HEK293 (cell line): ENCODE measurements around the gene TMEM184B.

ENCODE experiments used
- CTCF ChIA-PET: fragments of 350-600 bp; formaldehyde crosslinking; extraction: SDS; loops from one replicate; lab custom pipeline; 2021; ENCODE audit warnings: antibody characterized with exemption; lab: Yijun Ruan, JAX
- POLR2A ChIA-PET: fragments of 300-600 bp; formaldehyde crosslinking; extraction: SDS; loops from one replicate; lab custom pipeline; 2020; ENCODE audit warnings: antibody characterized with exemption, inconsistent platforms; lab: Yijun Ruan, JAX
- H3K27ac ChIP-seq: fragments of 200-500 bp; sonication (Bioruptor generic); 2 replicates; pipeline ENCODE4 v1.5.1; 2014; ENCODE audit warnings: low read depth, low read length, control low read depth, inconsistent platforms; ENCODE audit errors: extremely low read depth
- H3K36me3 ChIP-seq, 2 experiments: fragments of 200-500 bp in 1 of 2; sonication (Bioruptor generic) in 1 of 2; 1 replicate in 1 of 2; 2 replicates in 1 of 2; pipeline ENCODE4 v1.5.1; 2014 to 2017; ENCODE audit warnings: inconsistent platforms in 2 of 2, low read length in 2 of 2; ENCODE audit not compliant: control insufficient read depth in 2 of 2, insufficient read depth in 1 of 2
- H3K4me1 ChIP-seq: fragments of 200-500 bp; sonication (Bioruptor generic); 2 replicates; pipeline ENCODE4 v1.5.1; 2014; ENCODE audit warnings: mild to moderate bottlenecking, low read length, inconsistent platforms; ENCODE audit not compliant: control insufficient read depth, insufficient read depth
- H3K4me3 ChIP-seq: 2 replicates; pipeline ENCODE4 v1.5.1; 2011; ENCODE audit warnings: low read depth, mild to moderate bottlenecking, control low read depth, low read length, moderate library complexity
- H3K9me3 ChIP-seq: fragments of 200-500 bp; sonication (Bioruptor generic); 2 replicates; pipeline ENCODE4 v1.5.1; 2014; ENCODE audit warnings: low read depth, low read length, inconsistent platforms; ENCODE audit not compliant: control insufficient read depth, insufficient read depth
- FEZF1 ChIP-seq: fragments of 450-650 bp; formaldehyde crosslinking; IDR thresholded peaks from 2 replicates; pipeline ENCODE4 v1.5.1; 2016; ENCODE audit warnings: missing biosample characterization, missing genetic modification characterization
- GLIS1 ChIP-seq: fragments of 450-650 bp; formaldehyde crosslinking; IDR thresholded peaks from 2 replicates; pipeline ENCODE4 v1.5.1; 2016; ENCODE audit warnings: missing biosample characterization, missing genetic modification characterization
- SP3 ChIP-seq: fragments of 450-650 bp; formaldehyde crosslinking; IDR thresholded peaks from 2 replicates; pipeline ENCODE4 v1.5.1; 2016; ENCODE audit warnings: missing biosample characterization, missing genetic modification characterization
- ZFHX2 ChIP-seq: fragments of 450-650 bp; formaldehyde crosslinking; conservative IDR thresholded peaks from 2 replicates; pipeline ENCODE4 v1.5.1; 2016; ENCODE audit warnings: missing biosample characterization, missing genetic modification characterization
- ZNF133 ChIP-seq: fragments of 450-650 bp; formaldehyde crosslinking; IDR thresholded peaks from 2 replicates; pipeline ENCODE4 v1.5.1; 2016; ENCODE audit warnings: missing biosample characterization, missing genetic modification characterization
- ZNF146 ChIP-seq: fragments of 450-650 bp; formaldehyde crosslinking; IDR thresholded peaks from 2 replicates; pipeline ENCODE4 v1.5.1; 2016; ENCODE audit warnings: missing biosample characterization, missing genetic modification characterization
- ZNF221 ChIP-seq: fragments of 450-650 bp; formaldehyde crosslinking; IDR thresholded peaks from 2 replicates; pipeline ENCODE4 v1.5.1; 2017; ENCODE audit warnings: missing biosample characterization, missing genetic modification characterization, borderline replicate concordance
- ZNF248 ChIP-seq: fragments of 450-650 bp; formaldehyde crosslinking; IDR thresholded peaks from 2 replicates; pipeline ENCODE4 v1.5.1; 2017; ENCODE audit warnings: missing biosample characterization, missing genetic modification characterization
- ZNF350 ChIP-seq: fragments of 450-650 bp; formaldehyde crosslinking; IDR thresholded peaks from 2 replicates; pipeline ENCODE4 v1.5.0; 2017; ENCODE audit warnings: missing biosample characterization, mild to moderate bottlenecking, missing genetic modification characterization
- ZNF391 ChIP-seq: fragments of 450-650 bp; formaldehyde crosslinking; IDR thresholded peaks from 2 replicates; pipeline ENCODE4 v1.5.1; 2016; ENCODE audit warnings: low read depth, missing biosample characterization, missing genetic modification characterization, borderline replicate concordance
- ZNF426 ChIP-seq: fragments of 450-650 bp; formaldehyde crosslinking; IDR thresholded peaks from 2 replicates; pipeline ENCODE4 v1.5.1; 2017; ENCODE audit warnings: missing biosample characterization, missing genetic modification characterization, mild to moderate bottlenecking, inconsistent platforms, moderate library complexity
- ZNF548 ChIP-seq: fragments of 450-650 bp; formaldehyde crosslinking; IDR thresholded peaks from 2 replicates; pipeline ENCODE4 v1.5.1; 2016; ENCODE audit warnings: missing biosample characterization, missing genetic modification characterization
- ZNF571 ChIP-seq: fragments of 450-650 bp; formaldehyde crosslinking; IDR thresholded peaks from 2 replicates; pipeline ENCODE4 v1.5.0; 2017; ENCODE audit warnings: missing biosample characterization, missing genetic modification characterization
- ZNF776 ChIP-seq: fragments of 450-650 bp; formaldehyde crosslinking; IDR thresholded peaks from 2 replicates; pipeline ENCODE4 v1.5.0; 2017; ENCODE audit warnings: missing biosample characterization, missing genetic modification characterization, borderline replicate concordance
- ZXDB ChIP-seq: fragments of 450-650 bp; formaldehyde crosslinking; IDR thresholded peaks from 2 replicates; pipeline ENCODE4 v1.5.1; 2016; ENCODE audit warnings: missing biosample characterization, missing genetic modification characterization
- TF ChIP-seq, protein P1 (sequence below): fragments of 450-650 bp; IDR thresholded peaks from 2 replicates; pipeline ENCODE4 v1.5.1; 2018; ENCODE audit warnings: missing biosample characterization, missing genetic modification characterization
- TF ChIP-seq, protein P2 (sequence below): fragments of 450-650 bp; formaldehyde crosslinking; IDR thresholded peaks from 2 replicates; pipeline ENCODE4 v1.5.1; 2016; ENCODE audit warnings: missing biosample characterization, missing genetic modification characterization, low read depth
- TF ChIP-seq, protein P3 (sequence below): fragments of 450-650 bp; formaldehyde crosslinking; IDR thresholded peaks from 2 replicates; pipeline ENCODE4 v1.5.1; 2016; ENCODE audit warnings: missing biosample characterization, missing genetic modification characterization
- TF ChIP-seq, protein P4 (sequence below): fragments of 450-650 bp; formaldehyde crosslinking; IDR thresholded peaks from 2 replicates; pipeline ENCODE4 v1.5.1; 2016; ENCODE audit warnings: missing biosample characterization, missing genetic modification characterization
- TF ChIP-seq, protein P5 (sequence below): fragments of 450-650 bp; formaldehyde crosslinking; IDR thresholded peaks from 2 replicates; pipeline ENCODE4 v1.5.1; 2017; ENCODE audit warnings: missing biosample characterization, missing genetic modification characterization

The TMEM184B gene

DNA sequence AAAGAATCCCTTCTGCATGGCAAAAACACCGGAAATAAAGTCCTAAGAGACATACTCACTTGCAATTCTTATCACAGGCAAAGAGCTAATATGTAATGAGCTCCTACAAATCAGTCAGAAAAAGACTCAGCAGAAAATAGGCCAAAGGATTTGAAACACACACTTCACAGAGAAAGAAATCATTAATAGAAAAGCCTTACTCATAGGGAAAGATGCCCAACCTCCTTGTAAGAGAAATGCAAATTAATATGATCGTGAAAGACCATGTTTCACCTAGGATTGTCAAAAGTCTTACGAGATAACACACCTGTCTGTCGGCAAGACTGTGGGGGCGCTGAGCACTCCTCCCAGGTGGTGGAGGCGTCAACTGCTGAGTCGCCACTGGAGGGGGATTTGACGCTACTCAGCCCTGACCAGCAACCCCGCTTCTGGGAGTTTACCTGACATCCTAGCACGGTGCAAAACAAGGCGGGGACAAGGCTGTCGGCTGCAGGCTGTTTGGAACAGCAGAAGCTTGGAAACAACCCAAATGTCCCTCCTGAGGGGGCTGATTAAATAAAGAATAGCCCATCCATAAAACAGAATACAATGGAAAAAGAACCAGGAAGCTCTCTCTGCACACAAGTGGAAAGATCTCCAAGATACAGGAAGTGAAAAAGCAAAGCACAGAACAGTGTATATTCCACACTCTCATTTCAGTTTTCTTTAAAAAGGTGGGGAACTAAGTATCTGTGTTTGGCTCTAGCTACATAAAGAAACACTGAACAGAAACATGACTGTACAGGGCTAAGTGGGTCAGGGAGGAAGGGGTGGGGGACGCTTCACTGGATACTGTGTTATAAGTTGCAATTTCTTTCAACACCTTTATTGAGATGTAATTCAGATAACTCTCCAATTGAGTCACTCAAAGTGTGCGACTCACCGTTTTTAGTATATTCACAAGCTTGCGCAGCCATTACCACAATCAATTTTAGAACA, 33.0 kb upstream of the TMEM184B start (continued):
- TF ChIP-seq, protein P1, sequence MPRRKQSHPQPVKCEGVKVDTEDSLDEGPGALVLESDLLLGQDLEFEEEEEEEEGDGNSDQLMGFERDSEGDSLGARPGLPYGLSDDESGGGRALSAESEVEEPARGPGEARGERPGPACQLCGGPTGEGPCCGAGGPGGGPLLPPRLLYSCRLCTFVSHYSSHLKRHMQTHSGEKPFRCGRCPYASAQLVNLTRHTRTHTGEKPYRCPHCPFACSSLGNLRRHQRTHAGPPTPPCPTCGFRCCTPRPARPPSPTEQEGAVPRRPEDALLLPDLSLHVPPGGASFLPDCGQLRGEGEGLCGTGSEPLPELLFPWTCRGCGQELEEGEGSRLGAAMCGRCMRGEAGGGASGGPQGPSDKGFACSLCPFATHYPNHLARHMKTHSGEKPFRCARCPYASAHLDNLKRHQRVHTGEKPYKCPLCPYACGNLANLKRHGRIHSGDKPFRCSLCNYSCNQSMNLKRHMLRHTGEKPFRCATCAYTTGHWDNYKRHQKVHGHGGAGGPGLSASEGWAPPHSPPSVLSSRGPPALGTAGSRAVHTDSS (tag by site-specific recombination) = no peak
- TF ChIP-seq ZNF548 (tag by site-specific recombination) (no peak), ZNF133 (tag by site-specific recombination) (no peak), SP3 (tag by site-specific recombination) (no peak), ZNF391 (tag by site-specific recombination) (no peak), GLIS1 (tag by site-specific recombination) (peak; percentile 87), ZNF248 (tag by site-specific recombination) (no peak), ZNF426 (no peak)

DNA sequence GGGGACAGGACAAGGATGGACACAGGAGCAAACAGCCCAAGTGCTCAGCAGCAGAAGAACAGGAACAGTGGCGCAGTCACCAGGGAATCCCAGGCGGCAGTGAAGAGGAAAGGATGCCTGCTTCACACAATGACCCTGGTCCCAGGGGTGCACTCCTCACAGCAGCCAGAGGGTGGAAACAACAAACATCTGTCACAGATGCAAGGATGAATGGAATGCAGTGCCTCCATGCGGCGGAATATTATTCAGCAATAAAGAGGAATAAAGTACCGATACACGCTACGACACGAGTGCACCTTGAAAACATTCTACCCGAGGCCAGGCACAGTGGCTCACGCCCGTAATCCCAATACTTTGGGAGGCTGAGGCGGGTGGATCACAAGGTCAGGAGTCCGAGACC, 31.7 kb upstream of the TMEM184B start:
- H3K4me1 ChIP-seq = no peaks in the 10 kb centered on the region; the same call in 1 of the 2 replicates
- no peaks in the 10 kb centered on the region for H3K9me3 ChIP-seq
- ChIA-PET POLR2A (no interaction called here), CTCF (interaction anchor here (0.6 to 2.1 kb wide), 2 partner anchors 8 to 10 kb away, joined by 3 to 6 read pairs; no protein-coding TSS in a partner anchor)
- H3K27ac ChIP-seq = no peak overlapping the region
- H3K36me3 ChIP-seq = peaks cover 33 to 92% of the 10 kb centered on the region in 2 experiments
- H3K4me3 ChIP-seq = no peak overlapping the region
- TF ChIP-seq, protein P2, sequence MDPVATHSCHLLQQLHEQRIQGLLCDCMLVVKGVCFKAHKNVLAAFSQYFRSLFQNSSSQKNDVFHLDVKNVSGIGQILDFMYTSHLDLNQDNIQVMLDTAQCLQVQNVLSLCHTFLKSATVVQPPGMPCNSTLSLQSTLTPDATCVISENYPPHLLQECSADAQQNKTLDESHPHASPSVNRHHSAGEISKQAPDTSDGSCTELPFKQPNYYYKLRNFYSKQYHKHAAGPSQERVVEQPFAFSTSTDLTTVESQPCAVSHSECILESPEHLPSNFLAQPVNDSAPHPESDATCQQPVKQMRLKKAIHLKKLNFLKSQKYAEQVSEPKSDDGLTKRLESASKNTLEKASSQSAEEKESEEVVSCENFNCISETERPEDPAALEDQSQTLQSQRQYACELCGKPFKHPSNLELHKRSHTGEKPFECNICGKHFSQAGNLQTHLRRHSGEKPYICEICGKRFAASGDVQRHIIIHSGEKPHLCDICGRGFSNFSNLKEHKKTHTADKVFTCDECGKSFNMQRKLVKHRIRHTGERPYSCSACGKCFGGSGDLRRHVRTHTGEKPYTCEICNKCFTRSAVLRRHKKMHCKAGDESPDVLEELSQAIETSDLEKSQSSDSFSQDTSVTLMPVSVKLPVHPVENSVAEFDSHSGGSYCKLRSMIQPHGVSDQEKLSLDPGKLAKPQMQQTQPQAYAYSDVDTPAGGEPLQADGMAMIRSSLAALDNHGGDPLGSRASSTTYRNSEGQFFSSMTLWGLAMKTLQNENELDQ = no peak
- TF ChIP-seq ZFHX2 (tag by site-specific recombination) (no peak), ZNF571 (tag by site-specific recombination) (no peak), ZNF776 (tag by site-specific recombination) (no peak), FEZF1 (no peak), ZNF146 (tag by site-specific recombination) (peak; percentile 56), ZNF350 (tag by site-specific recombination) (no peak), ZXDB (no peak), ZNF221 (tag by site-specific recombination) (no peak)
- TF ChIP-seq, protein P3, sequence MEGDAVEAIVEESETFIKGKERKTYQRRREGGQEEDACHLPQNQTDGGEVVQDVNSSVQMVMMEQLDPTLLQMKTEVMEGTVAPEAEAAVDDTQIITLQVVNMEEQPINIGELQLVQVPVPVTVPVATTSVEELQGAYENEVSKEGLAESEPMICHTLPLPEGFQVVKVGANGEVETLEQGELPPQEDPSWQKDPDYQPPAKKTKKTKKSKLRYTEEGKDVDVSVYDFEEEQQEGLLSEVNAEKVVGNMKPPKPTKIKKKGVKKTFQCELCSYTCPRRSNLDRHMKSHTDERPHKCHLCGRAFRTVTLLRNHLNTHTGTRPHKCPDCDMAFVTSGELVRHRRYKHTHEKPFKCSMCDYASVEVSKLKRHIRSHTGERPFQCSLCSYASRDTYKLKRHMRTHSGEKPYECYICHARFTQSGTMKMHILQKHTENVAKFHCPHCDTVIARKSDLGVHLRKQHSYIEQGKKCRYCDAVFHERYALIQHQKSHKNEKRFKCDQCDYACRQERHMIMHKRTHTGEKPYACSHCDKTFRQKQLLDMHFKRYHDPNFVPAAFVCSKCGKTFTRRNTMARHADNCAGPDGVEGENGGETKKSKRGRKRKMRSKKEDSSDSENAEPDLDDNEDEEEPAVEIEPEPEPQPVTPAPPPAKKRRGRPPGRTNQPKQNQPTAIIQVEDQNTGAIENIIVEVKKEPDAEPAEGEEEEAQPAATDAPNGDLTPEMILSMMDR (tag by site-specific recombination) = peak; percentile 24; the same call in 1 of the 2 replicates
- TF ChIP-seq, protein P4, sequence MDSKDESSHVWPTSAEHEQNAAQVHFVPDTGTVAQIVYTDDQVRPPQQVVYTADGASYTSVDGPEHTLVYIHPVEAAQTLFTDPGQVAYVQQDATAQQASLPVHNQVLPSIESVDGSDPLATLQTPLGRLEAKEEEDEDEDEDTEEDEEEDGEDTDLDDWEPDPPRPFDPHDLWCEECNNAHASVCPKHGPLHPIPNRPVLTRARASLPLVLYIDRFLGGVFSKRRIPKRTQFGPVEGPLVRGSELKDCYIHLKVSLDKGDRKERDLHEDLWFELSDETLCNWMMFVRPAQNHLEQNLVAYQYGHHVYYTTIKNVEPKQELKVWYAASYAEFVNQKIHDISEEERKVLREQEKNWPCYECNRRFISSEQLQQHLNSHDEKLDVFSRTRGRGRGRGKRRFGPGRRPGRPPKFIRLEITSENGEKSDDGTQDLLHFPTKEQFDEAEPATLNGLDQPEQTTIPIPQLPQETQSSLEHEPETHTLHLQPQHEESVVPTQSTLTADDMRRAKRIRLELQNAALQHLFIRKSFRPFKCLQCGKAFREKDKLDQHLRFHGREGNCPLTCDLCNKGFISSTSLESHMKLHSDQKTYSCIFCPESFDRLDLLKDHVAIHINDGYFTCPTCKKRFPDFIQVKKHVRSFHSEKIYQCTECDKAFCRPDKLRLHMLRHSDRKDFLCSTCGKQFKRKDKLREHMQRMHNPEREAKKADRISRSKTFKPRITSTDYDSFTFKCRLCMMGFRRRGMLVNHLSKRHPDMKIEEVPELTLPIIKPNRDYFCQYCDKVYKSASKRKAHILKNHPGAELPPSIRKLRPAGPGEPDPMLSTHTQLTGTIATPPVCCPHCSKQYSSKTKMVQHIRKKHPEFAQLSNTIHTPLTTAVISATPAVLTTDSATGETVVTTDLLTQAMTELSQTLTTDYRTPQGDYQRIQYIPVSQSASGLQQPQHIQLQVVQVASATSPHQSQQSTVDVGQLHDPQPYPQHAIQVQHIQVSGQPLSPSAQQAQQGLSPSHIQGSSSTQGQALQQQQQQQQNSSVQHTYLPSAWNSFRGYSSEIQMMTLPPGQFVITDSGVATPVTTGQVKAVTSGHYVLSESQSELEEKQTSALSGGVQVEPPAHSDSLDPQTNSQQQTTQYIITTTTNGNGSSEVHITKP (tag by site-specific recombination) = no peak
- TF ChIP-seq, protein P5, sequence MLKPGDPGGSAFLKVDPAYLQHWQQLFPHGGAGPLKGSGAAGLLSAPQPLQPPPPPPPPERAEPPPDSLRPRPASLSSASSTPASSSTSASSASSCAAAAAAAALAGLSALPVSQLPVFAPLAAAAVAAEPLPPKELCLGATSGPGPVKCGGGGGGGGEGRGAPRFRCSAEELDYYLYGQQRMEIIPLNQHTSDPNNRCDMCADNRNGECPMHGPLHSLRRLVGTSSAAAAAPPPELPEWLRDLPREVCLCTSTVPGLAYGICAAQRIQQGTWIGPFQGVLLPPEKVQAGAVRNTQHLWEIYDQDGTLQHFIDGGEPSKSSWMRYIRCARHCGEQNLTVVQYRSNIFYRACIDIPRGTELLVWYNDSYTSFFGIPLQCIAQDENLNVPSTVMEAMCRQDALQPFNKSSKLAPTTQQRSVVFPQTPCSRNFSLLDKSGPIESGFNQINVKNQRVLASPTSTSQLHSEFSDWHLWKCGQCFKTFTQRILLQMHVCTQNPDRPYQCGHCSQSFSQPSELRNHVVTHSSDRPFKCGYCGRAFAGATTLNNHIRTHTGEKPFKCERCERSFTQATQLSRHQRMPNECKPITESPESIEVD = no peak
